ENCODE data around the gene CACNB2. TPM values are rescaled to one million over a fixed set of nuclear protein-coding genes. Genes with fewer than 3 reads are reported as not detected.

CACNB2 gene
- total RNA-seq, 1 donor from 2014 or later: not detected

GRCh38 chr10:18282094-18282493 is 141.9 kb downstream of the CACNB2 start:
- DNase-seq (ENCODE audit: low read depth, low spot score): no peak

DNA sequence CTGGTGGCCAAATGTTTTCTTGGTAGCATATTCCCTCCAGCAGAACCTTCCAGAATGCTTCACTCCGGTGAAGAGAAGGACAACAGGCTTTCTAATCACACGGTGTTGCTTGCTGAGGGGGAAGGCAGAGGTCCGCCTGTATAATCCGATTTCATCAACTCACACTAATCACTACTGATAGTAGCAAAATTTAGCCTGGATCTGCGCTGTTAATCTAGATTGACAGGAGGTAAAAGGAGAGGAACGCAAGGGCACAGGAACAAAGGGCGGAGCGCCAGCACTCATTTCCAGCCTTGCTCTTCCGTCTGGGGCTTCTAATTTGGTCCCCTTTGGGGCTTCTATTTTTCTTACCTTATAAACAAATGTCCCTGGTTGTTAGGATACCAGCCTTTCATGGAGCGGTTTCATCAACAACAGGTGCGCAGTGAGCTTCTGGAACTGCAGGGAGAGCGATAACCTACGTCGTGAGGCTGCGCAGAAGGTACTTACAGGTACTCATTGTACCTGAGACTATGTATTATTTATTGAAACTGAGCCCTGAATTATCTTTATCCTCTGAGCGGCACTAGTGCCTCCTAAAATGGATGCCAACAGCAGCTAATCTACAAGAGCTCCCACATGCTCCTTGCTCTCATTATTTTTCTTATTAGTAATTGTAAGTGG is 150.6 kb downstream of the CACNB2 start:
- DNase-seq (ENCODE audit: low read depth, low spot score): no peak

GRCh38 chr10:18293536-18294510 is 153.6 kb downstream of the CACNB2 start:
- DNase-seq (ENCODE audit: low read depth, low spot score): no peak

DNA sequence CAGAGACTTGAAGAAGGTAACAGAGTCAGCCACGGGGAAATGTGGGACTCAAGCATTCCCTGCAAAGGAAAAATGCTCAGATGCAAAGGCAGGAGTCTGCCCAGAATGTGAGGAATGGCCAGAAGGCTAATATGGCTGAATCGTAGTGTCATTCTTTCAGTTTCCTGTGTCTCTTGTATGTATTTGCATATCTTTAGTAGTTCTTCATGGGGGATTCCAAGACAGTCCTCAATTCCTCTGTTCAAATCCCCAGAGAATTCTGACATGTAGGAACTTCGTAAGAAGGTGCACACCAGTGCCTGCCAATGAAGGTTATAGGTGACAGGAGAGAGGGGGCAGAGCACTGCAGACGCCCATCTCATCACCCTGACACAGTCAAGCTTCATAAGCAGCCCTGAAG is 154.4 kb downstream of the CACNB2 start:
- DNase-seq (ENCODE audit: low read depth, low spot score): no peak

DNA sequence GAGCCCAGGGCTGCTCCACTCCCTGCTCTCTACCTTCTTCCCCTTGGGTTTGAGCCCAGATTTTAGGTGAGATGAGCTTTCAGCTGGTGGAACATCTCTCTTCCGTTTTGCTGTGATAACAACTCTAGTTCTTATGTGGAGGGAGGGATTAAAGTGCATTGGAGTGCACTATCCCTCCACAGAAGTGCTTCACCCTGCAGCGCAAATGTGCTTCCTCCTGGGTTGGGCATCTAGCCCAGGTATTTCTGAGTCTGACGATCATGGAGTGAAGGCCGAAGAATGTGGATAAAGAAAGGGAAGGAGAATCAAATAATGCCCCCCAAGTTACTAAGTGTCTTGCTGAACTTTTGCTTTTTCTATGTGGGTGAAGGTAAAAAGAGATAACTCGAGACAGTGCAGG is 157.4 kb downstream of the CACNB2 start:
- no peak for DNase-seq (ENCODE audit: low read depth, low spot score)

DNA sequence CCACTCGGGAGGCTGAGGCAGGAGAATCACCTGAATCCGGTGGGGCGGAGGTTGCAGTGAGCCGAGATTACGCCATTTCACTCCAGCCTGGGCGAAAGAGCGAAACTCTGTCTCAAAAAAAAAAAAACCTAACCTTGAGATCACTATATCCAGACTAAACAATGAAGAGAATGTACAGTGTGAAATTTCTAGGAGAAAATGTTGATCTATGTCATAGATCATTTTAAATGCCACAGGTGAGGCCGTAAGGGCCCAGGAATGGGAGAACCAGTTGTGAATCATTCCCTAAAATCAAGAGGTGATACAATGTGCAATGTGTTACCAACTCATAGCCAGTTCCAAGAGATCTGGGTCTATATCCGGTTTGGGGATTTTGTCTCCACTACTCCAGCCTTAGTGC is 158.0 kb downstream of the CACNB2 start:
- DNase-seq (ENCODE audit: low read depth, low spot score): no peak

DNA sequence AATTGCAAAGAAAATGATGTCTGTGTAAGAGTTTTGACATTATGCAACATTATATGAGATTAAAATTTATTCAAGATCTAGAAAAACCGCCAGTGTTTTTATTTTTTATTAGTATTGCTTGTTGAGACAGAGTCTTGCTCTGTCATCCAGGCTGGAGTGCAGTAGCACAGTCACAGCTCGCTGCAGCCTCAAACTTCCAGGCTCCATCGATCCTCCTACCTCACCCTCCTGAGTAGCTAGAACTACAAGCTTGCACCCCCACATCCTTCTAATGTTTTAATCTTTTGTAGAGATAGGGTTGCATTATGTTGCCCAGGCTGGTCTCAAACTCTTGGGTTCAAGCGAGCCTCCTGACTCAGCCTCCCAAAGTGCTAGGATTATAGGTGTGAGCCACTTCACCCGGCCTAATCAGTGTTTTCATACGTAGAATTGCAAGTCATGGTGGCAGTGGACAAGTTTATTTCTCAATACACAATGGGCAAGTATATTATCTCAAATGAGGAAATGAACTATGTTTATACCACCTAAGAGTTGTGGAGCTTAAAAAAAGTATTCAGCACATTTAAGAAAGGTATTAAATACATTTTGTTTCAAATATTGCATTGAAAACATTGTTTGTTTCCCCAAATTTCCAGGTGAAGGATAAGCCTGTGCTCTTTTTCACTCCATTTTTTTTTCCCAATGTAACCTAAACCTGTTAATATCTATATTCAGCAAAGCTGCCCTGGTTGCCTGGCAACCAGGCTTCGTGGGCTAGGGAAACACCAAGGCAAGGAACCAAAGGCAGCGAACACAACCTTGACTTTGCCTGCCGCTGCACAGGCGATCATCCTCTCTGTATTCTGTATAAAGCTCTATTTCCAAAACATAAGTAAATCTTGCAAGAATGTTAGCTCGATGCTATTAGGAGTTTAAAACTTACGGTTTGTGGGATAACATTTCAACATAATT is 163.9 kb downstream of the CACNB2 start:
- no peak for DNase-seq (ENCODE audit: low read depth, low spot score)

DNA sequence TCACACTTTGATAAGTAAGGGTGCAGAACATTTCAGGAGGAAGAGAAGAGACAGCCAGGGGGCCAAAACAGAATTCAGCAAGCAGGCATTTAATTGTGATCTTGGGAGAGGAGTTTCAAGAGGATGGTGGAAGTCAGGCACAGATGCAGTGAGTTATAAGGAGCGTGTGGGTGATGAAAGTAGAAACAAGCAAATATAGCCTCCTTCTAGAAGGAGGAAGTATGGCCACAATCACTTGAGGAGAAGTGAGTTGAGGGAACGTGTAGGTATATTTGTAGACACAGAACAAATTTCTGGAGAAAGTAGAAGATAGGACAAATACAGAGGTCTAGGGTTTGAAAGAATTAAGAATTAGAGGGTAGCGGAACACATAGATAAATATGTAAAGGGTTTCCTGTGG is 165.8 kb downstream of the CACNB2 start:
- DNase-seq (ENCODE audit: low read depth, low spot score): no peak

- no peak for DNase-seq (ENCODE audit: low read depth, low spot score)
Observed at GRCh38 chr10:18308600-18308999, 168.4 kb downstream of the CACNB2 start.

- DNase-seq (ENCODE audit: low read depth, low spot score): no peak
Observed at GRCh38 chr10:18310761-18311160, 170.5 kb downstream of the CACNB2 start.

DNA sequence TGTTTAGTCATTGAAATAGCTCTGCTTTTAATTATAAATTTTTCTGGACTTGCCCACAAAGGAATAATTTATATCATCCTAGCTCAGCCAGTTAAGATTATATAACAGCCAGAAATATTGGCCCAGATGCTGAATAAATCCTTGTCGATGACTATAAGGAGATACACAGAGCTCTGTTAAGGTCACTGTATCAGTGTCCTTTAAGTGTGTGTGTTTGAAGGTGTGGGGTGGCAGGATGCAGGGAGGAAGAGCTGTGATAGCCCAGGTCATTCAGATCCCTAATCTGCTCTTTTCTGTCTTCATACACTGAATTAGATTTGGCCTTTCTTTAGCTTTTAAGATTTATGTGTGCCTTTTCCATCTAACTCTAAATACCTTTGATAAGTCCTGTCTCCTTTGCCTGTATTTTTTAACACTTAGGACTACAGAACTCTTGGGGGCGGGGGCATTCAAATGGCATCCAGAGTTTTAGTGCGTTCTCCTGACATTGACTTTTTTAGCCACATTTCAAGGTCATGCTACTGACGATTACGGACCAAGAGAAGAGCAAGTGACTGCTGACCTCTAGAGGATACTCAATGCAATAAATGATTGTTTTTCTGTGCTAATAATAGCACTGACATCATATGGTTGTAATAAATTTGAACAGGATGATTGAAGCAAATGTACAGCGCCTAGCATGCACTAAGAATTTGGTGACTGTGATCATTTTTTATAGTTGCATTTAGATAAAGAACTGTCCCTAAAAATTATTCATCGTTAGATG is 172.3 kb downstream of the CACNB2 start:
- no peak for DNase-seq (ENCODE audit: low read depth, low spot score)

GRCh38 chr10:18313140-18313530 is 172.9 kb downstream of the CACNB2 start:
- no peak for DNase-seq (ENCODE audit: low read depth, low spot score)

DNA sequence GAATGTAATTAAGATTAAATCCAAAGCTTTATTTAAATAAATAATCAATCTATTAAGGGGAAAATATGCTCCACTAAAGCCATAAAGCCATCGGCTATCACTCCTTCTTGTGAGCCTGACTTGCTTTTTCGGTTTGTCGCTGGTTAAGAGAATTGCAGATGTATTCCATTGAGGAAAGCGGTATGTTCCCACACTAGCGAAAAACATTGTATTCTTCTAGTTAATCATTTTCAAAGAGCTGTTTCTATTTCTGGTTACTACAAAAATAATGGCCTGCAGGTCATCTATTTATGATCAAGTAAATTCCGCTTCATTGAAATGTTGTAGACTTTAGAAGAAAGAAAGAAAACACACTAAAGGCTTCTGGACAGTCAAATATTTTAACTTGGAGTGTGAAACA is 173.4 kb downstream of the CACNB2 start:
- no peak for DNase-seq (ENCODE audit: low read depth, low spot score)

- DNase-seq (ENCODE audit: low read depth, low spot score): no peak
Observed at GRCh38 chr10:18319628-18320027, 179.4 kb downstream of the CACNB2 start.

GRCh38 chr10:18321371-18321770 is 181.1 kb downstream of the CACNB2 start:
- DNase-seq (ENCODE audit: low read depth, low spot score): no peak

- DNase-seq (ENCODE audit: low read depth, low spot score): no peak
Observed at GRCh38 chr10:18323916-18324315, 183.7 kb downstream of the CACNB2 start.

- no peak for DNase-seq (ENCODE audit: low read depth, low spot score)
Observed at GRCh38 chr10:18325410-18325809, 185.2 kb downstream of the CACNB2 start.

- no peak for DNase-seq (ENCODE audit: low read depth, low spot score)
Observed at GRCh38 chr10:18325889-18326531, 185.8 kb downstream of the CACNB2 start.

GRCh38 chr10:18328941-18329340 is 188.7 kb downstream of the CACNB2 start:
- no peak for DNase-seq (ENCODE audit: low read depth, low spot score)

DNA sequence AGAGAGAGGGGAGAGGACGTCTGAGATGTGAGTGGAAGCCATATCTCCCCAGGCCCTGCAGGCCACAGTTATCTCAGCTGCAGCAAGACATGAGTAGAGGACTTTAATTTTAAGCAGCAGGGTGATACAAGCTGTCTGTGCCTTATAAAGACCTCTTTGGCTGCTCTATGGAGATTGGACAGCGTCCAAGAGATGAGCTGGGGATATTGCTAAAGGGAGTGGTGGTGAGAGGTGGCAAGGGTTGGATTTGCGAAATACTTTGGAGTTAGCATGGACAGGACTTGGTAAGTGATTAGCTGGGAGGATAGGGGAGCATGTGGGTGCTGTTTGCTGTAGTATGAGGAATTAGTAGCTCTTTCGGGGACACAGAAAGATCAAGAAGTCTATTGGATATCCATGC is 191.8 kb downstream of the CACNB2 start:
- no peak for DNase-seq (ENCODE audit: low read depth, low spot score)

Measured in pulmonary artery endothelial cell (primary cell).